NCI-H128 (cell line): ENCODE results near the gene NRIP1.
"Not testable (repeated sequence)": the region's sequence is repeated elsewhere in the genome, so short reads cannot be mapped to it uniquely, and the experiment has no call there.

Source experiments
- DNase-seq: peaks from one replicate; lab custom pipeline; 2025; ENCODE audit not compliant: unreplicated experiment; lab: John Stamatoyannopoulos, UW

Gene NRIP1

DNA sequence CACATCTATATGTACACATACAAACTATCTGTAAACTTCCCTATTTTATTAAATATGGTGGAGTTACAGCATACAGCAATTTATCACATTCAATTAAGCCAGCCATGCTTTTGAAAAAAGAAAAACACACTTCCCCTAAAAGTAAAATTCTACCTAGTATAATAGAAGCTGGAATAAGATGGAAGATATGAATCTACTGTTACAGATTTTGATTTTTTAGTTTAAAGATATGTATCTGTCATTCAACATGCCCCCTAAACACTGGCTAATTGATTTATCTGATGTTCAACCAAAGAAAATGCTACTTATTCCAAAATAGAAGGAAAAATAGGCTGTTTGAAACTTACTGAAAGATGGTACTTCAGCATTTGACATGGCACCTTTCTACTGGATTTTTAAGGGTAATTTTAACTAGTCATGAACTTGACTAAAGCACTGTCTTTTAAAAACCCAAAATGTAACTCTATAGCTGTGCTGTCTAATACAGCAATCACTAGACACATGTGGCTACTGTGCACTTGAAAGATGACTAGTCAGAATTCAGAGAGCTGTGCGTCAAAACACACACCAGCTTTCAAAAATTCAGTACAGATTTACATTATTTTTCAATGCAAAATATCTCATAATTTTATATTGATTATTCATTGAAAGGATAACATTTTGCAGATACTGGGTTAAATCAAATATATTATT is 25.0 kb downstream of the NRIP1 start:
- no peak for DNase-seq

DNA sequence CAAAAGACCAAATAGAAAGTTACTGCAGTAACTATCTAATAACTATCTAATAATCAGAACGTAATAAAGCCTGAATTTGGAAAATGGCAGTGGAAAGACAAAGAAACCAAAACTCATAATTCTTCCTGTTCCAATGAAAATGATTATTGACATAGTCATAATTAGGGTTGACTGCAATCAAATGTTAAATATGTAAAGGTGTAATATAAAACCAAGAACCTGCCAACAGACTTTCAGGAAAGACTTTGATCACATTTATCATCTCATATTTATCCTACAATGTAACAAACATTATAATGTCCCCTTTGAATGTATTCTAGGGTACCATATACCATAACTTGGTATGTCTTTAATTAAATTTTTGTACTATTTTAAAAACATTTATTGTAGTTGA is 26.9 kb downstream of the NRIP1 start:
- no peak for DNase-seq

DNA sequence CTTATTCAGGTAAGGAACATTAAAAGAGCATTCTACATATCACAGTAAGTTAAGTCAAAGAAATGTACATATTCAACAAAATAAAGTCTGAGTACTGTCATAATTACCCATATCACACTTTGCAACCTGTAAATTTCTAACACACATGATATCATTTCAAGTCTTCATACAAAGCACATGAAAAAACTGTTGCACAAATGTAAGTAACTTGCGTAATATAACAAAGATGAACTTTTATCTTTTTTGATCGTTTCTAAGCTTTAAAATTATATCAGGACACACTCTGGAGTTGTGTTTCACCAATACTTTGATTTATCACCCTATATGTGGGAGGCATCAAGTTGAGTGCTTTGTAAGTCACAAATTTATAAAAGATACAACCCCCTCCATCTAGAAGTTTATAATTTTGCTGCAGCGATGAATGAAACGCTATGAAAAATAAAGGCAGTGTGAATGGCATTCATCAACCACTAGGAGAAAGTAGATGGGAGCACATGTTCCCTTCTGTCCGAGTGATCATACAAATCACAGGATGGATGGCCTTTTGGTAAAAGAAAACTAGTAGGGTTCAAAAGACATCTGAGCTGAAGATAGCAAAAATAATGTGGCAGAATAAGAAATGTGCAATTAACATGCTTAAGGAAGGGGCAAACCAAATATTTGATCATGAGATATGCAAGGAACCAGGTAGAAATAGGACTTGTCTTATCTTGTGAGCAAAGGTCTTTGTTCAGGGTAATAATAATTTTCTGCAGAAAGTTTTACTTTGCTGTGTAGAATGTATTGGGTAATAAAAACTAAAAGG is 27.5 kb downstream of the NRIP1 start:
- DNase-seq: no peak

DNA sequence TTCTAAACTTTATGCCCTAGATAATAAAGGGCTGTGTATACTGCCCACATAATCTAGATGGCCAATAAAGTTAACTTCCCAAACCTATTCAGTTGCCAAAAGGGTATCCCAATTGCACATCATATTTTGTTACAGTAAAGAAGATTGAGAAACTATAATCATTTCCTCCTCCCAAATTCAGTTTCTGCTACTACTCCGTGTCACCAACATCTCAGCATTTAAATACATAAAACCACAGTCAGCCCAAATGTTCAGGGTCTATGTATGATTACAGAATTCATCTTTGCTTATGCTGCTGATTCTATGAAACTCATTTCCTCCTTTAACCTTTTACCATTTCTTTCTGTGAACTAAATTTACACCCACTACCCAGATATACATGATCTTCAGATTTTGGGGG is 28.6 kb downstream of the NRIP1 start:
- no peak for DNase-seq

DNA sequence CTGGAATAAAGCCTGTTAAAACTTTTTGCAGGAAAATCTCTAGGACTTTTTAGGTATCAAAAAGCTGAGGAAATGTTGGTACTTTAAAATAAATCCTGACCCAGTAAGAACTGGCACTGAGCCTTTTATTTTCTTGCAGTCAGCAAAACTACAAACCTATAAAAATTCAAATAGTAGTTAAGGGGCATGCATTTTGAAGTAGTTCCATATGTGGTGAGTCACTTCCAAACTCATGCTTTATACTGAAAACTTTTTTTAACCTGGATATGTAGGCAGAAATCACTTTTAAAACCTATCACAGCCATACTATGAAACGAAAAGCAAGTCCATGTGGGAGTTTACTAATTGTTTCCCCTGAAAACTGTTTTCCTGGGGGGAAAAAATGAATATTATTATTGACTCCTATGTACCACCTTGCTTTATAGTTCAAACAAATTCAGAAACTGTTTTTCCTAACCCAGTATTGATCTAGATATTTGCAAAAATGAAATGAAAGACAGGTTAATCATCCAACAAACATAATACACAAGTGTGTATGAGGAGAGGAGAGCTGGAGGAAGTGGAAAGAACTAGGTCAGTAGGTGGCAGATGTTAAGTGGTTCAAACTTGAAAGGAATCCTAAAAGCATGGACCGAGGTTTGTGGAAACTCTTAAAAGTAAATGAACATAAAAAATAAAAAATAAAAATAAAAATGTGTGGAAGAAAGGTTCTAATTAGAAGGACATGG is 30.5 kb downstream of the NRIP1 start:
- no peak for DNase-seq

DNA sequence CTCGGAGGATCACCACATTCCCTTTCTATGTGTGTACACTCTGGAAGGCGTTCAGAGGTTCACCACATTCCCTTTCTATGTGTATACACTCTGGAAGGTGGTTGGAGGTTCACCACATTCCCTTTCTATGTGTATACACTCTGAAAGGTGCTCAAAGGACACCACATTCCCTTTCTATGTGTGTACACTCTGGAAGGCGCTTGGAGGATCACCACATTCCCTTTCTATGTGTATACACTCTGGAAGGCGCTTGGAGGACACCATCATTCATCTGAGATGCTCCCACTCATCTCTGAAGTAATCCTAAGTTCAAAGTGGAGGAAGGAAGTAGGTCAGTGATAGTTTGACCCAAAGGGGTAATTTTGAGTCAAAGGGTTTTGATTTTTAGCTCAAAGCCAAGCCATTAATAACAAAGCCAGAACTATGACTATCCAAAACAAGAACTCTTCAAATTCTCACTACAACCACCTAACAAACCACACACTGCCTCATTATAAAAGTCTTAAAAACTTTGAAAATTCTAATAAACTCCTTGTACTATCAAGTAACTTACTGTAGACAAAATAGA is 32.9 kb downstream of the NRIP1 start:
- DNase-seq: no peak

DNA sequence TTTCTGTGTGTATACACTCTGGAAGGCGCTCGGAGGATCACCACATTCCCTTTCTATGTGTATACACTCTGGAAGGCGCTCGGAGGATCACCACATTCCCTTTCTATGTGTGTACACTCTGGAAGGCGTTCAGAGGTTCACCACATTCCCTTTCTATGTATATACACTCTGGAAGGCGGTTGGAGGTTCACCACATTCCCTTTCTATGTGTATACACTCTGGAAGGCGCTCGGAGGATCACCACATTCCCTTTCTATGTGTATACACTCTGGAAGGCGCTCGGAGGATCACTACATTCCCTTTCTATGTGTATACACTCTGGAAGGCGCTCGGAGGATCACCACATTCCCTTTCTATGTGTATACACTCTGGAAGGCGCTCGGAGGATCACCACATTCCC is 33.4 kb downstream of the NRIP1 start:
- DNase-seq: not testable (repeated sequence)

DNA sequence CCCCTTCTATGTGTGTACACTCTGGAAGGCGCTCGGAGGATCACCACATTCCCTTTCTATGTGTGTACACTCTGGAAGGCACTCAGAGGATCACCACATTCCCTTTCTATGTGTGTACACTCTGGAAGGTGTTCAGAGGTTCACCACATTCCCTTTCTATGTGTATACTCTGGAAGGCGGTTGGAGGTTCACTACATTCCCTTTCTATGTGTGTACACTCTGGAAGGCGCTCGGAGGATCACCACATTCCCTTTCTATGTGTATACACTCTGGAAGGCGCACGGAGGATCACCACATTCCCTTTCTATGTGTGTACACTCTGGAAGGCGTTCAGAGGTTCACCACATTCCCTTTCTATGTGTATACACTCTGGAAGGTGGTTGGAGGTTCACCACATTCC is 33.9 kb downstream of the NRIP1 start:
- not testable (repeated sequence) for DNase-seq

DNA sequence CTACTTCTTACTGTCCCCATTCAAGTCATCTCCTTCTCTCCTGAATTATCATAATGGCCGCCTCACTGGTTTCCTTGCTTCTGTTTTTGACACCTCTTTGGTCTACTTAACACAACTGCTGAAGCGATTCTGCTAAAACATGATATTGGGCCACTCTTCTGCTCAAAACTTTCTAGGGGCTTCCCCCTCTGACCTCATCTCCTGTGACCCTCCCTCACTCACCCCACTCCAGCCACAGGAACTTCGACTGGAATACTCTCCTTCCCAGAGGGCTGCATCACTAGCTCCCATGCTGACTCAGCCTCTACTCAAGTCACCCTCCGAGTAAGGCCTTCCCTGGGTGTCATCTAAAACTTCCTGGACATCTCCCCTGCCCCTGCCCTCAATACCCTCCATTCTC is 35.7 kb downstream of the NRIP1 start:
- DNase-seq: no peak

DNA sequence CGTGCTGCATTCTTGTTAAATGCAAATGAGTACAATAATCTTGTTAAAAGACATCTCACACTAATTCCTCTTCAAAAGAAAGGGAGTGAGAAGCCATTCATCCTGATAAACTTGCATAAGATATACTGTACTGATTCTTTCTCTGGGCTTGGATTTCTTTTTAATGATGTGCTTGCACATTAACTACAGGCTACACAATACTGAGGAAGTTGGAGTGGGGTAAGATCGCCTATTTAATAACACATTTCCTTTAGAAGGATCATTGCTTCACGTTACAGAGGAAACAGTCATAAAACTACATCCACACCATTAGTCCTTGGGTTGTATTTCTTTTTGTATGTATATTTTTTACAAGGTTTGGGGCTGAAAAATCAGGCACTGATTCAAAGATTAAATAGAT is 36.6 kb downstream of the NRIP1 start:
- DNase-seq: no peak

DNA sequence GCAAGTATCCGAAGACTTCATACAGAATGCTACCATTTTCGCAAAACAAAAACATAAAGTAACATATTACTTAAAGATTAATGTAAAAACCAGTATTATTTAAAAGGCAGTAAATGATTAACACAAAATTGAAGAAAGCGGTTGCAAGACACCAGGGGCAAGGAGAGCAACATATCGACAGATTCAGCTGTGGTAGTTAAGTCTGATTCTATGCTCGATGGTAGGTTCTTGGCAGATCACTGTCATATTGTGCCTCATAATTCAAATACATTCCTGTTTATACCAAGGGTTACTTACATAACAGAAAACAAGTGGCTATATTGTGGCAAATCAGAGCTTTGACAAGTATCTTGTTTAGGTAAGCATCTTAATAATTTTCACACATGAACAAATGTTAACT is 37.7 kb downstream of the NRIP1 start:
- no peak for DNase-seq

DNA sequence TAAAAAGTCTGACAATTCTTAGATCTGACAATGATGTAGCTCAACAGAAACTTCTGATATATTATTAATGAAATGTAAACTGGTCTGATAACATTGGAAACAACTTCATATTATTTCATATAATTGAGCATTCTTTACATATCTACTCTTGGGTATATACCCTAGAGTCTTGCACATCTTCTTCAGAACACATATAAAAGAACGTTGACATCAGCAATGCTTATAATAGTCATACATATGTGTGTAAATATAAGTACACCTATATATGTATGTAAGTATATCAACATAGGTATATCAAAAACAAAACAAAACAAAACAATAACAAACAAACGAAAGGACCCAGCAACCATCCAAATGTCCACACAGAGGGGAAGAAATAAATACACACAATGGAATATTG is 38.4 kb downstream of the NRIP1 start:
- DNase-seq: no peak

DNA sequence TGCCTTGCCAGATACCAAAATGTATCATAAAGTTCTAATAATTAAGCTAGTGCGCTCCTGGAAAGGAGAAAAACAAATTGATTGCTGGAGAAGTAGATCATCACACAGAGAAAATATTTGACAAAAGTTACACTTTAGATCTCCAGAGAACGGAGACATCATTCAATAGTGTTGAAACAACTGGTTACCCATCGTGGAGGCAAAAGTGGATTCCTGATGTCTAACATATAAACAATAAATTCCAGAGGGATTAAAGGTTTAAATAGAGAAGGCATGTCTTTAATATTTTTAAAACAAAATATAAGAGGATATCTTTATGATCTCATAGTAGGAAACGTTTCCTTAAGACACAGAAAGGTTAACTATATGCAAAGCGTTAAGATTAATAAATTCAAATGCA is 41.0 kb downstream of the NRIP1 start:
- no peak for DNase-seq

DNA sequence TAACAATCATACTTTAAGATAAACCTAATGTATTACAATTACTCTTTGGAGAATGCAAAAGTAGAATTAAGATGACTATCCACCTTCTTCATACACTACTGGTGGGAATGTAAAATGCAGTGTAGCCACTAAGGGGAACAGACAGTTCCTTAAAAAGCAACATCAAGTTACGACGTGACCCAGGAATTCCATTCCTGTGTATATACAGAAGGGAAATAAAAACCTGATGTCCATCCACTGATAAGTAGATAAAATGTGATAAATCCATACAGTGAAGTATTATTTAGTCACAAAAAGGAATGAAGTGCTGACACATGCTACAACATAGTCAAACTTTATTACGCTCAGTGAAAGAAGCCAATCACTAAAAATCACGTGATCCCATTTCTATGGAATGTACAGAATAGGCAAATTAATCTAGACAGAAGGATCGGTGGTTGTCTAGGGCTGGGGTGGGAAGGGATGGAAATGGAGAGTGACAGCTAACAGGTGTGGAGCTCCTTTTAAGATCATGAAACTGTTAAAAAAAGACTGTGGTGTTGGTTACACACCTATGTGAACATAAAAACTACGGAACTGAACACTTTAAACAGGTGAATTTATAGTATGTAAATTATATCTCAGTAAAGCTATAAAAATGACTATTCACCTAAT is 42.1 kb downstream of the NRIP1 start:
- DNase-seq: no peak

DNA sequence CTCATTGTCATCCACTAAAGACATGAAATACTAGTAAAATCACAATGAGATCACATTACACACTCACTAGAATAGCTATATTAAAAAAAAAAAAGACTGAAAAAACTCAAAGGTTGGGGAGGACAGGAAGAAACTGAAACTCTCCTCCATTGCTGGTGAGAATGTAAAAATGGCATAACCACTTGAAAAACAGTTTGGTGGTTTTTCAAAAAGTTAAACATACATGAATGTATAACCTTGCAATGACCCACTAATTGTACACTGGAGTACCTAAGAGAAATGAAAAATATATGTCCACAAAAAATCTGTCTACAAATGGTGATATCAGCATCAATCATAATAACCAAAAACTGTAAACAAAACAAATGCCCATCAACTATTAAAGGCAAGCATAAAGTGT is 44.0 kb downstream of the NRIP1 start:
- DNase-seq: no peak

DNA sequence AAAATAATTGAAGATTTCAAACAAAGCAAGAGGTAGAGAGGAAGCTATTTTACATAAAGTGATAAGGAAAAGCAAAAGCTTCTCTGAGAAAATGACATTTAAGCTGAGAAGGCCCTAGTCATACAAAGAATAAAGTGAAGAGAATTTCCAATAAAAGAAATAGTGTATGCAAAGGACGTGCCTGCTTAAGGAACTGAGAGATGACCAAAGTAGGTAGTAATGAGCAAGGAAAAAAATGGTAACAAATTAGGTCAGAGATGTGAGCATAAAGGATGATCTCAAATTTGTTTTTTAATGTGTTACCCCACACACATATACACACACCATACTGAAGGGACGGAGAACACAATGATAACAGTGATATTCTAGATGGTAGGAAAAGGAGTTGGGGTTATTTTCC is 46.4 kb downstream of the NRIP1 start:
- DNase-seq: no peak

DNA sequence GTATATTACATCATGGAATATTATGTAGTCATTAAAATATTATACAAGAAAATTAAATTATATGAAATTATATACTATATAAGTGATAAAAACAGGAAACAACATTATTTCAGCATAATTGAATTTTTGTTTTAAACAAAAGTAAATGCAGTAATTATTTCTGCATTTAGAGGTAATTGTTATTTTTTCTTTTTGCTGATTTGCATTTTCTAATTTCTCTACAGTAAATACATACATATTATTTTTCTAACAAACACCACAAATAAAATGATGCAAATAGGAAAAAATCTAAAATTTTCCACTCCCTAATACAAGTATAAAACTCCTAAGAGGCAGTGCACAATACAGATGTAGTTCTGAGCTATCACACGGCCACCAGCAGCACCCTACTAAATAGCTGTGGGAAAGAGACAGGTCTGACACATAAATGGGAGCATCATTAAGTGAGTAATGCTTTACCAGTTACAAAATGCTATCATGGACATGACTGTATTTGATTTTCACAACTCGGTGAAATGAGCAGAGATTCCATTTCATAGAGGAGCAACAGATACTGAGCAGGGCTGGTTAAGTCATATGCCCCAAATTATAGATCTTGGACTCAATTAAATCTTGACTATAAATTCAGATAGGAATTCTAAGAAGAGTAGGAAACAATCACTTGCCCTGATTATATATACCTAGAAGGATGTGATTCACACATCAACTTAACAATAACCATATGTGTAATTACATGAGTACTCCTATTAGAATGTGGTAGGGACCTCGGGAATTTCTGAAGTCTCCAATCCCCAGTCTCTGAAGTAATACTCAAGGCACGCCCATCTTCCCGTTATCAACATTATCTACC is 49.0 kb downstream of the NRIP1 start:
- no peak for DNase-seq

DNA sequence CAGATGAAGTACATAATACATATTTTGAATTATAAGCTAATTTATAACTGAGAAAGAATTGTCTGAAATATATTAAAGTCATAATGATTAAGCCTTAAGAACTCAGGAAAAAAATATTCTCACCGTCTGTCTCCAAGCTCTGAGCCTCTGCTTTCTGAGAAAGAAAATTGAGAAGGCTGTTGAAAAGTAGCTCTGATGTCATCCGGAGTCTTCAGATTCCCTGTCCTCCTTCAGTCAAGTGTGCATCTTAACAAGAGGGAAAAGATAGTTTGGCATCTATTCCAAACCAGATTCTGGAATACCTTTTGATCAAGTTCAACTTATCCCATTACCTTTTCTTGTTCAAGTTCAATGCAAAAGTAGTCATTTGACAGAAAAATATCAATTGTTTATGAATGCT is 50.6 kb downstream of the NRIP1 start:
- DNase-seq: no peak

DNA sequence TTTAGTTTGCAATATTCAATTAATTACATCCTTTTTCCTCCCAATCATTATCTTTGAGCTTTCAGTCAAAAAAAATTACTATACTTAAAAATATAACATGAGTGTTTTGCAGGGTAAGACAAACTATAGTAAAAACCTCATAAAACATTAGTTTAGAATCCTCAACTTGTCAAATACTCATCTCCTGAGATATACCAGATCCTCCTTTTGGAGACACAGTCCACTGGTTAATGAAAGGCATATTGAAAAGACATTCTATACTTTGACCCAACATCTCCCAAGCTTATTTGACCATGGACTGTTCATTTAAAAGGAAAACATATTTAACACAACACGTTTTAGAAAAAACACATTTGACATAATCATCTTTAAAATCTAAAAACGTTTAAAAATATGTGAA is 52.8 kb downstream of the NRIP1 start:
- no peak for DNase-seq

DNA sequence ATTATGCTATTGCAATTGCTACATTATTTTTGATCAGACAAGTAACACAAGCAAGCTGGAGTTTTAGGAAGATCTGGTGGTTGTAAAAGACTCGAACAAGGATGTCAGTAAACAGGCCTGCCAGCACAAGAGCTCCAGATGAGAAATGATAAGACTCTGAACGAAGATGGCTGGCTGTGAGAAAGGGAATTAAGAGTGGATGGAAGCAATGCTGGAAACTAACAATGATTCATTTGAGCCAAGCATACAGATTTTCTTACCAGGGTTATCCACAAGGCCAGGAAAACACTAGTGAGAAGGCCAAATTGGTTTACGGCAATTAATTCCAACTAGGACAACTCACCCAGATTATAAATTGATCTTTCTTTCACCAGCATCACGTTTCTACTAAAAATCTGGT is 54.2 kb downstream of the NRIP1 start:
- DNase-seq: no peak
